Activated T-cell treated with anti-CD3 and anti-CD28 coated beads, Interleukin-2, amount 50 U/mL, for 72 hours (primary cell): ENCODE data around the gene ABCC11. TPM values are rescaled to one million over a fixed set of nuclear protein-coding genes. Genes with fewer than 3 reads are reported as not detected.

Experiments used
- ATAC-seq, 2 donors: fragments of 150-1000 bp; cut with Tn5 transposase; replicated peaks in 1 of 2; 2 replicates each; pipeline ENCODE4 v1.10.0; 2021; ENCODE audit warnings: moderate library complexity in 2 of 2, mild to moderate bottlenecking in 1 of 2
- DNase-seq, 2 donors: peaks; one replicate each; pipeline ENCODE4 v3.0.0; 2021 to 2022; ENCODE audit warnings: mixed read lengths in 1 of 2
- H3K27ac Mint-ChIP-seq: one replicate; pipeline ENCODE4 v1.8.0; 2022; ENCODE audit warnings: mild to moderate bottlenecking, moderate library complexity, mixed read lengths
- H3K27me3 Mint-ChIP-seq: one replicate; pipeline ENCODE4 v1.8.0; 2022; ENCODE audit warnings: low read depth, mixed read lengths
- H3K36me3 Mint-ChIP-seq, 2 donors: one replicate each; pipeline ENCODE4 v1.8.0; 2022; ENCODE audit warnings: mixed read lengths in 2 of 2, mild to moderate bottlenecking in 1 of 2; ENCODE audit not compliant: insufficient read depth in 2 of 2
- H3K4me1 Mint-ChIP-seq: one replicate; pipeline ENCODE4 v1.8.0; 2022; ENCODE audit warnings: low read depth, mixed read lengths
- H3K4me3 Mint-ChIP-seq, 2 donors: one replicate each; pipeline ENCODE4 v1.8.0; 2022; ENCODE audit warnings: mild to moderate bottlenecking in 2 of 2, mixed read lengths in 2 of 2, moderate library complexity in 2 of 2
- H3K9me3 Mint-ChIP-seq, 2 donors: one replicate each; pipeline ENCODE4 v1.8.0; 2022; ENCODE audit warnings: mixed read lengths in 2 of 2
- total RNA-seq, 2 donors: library from RNA; stranded (reverse); gene quantifications; one replicate each; pipeline ENCODE4 v1.2.3, GENCODE V29; 2022

The ABCC11 gene
- total RNA-seq, 2 donors from 2014 or later = 0.07 to 0.17 TPM

GRCh38 chr16:48236286-48236685 is 11.1 kb downstream of the ABCC11 start:
- no peak overlapping the region for H3K27ac Mint-ChIP-seq
- no peaks in the 10 kb centered on the region for H3K27me3 Mint-ChIP-seq
- H3K9me3 Mint-ChIP-seq = peaks cover 5% of the 10 kb centered on the region in 2 donors
- ATAC-seq = no peak
- no peak for DNase-seq
- no peak overlapping the region for H3K4me3 Mint-ChIP-seq
- H3K36me3 Mint-ChIP-seq = peaks cover 0 to 4% of the 10 kb centered on the region in 2 donors
- peaks cover 19% of the 10 kb centered on the region for H3K4me1 Mint-ChIP-seq

GRCh38 chr16:48235556-48236136 is 11.7 kb downstream of the ABCC11 start:
- Mint-ChIP-seq H3K4me1 (peaks cover 19% of the 10 kb centered on the region), H3K27me3 (no peaks in the 10 kb centered on the region), H3K36me3 (peaks cover 0 to 4% of the 10 kb centered on the region in 2 donors), H3K4me3 (no peak overlapping the region), H3K9me3 (peaks cover 3 to 5% of the 10 kb centered on the region in 2 donors), H3K27ac (no peak overlapping the region)
- no peak for ATAC-seq
- DNase-seq = no peak

GRCh38 chr16:48235058-48235555 is 12.2 kb downstream of the ABCC11 start:
- Mint-ChIP-seq H3K27me3 (no peaks in the 10 kb centered on the region), H3K4me1 (peaks cover 19% of the 10 kb centered on the region), H3K27ac (no peak overlapping the region), H3K36me3 (peaks cover 0 to 3% of the 10 kb centered on the region in 2 donors), H3K9me3 (peaks cover under 1 to 4% of the 10 kb centered on the region in 2 donors), H3K4me3 (no peak overlapping the region)
- ATAC-seq (no peak), DNase-seq (no peak)

- Mint-ChIP-seq H3K9me3 (no peaks in the 10 kb centered on the region), H3K4me3 (no peak overlapping the region), H3K36me3 (no peaks in the 10 kb centered on the region)
Measured at GRCh38 chr16:48234630-48235029, 12.7 kb downstream of the ABCC11 start.

GRCh38 chr16:48232493-48233040 is 14.8 kb downstream of the ABCC11 start:
- no peaks in the 10 kb centered on the region for H3K9me3 Mint-ChIP-seq
- H3K27me3 Mint-ChIP-seq = no peaks in the 10 kb centered on the region
- H3K36me3 Mint-ChIP-seq = no peaks in the 10 kb centered on the region
- peak overlapping the region; percentile 96 for H3K27ac Mint-ChIP-seq
- peak; percentile 70 to 86 for ATAC-seq
- H3K4me3 Mint-ChIP-seq = peak overlapping the region; percentile 72
- DNase-seq = peak in 1 of 2 donors; percentile 12
- H3K4me1 Mint-ChIP-seq = peaks cover 19% of the 10 kb centered on the region

More at GRCh38 chr16:48234630-48235029, 12.7 kb downstream of the ABCC11 start:
- Mint-ChIP-seq H3K27me3 (no peaks in the 10 kb centered on the region), H3K4me1 (peaks cover 19% of the 10 kb centered on the region), H3K27ac (no peak overlapping the region)
- DNase-seq (no peak), ATAC-seq (no peak)

- H3K9me3 Mint-ChIP-seq = no peaks in the 10 kb centered on the region
- no peaks in the 10 kb centered on the region for H3K27me3 Mint-ChIP-seq
- DNase-seq (peak; percentile 62), ATAC-seq (peak; percentile 79 to 81)
- peaks cover 19% of the 10 kb centered on the region for H3K4me1 Mint-ChIP-seq
- no peaks in the 10 kb centered on the region for H3K36me3 Mint-ChIP-seq
- H3K27ac Mint-ChIP-seq = peak overlapping the region; percentile 96
- peak overlapping the region; percentile 72 for H3K4me3 Mint-ChIP-seq
Measured at GRCh38 chr16:48231727-48232492, 15.4 kb downstream of the ABCC11 start.

GRCh38 chr16:48225456-48225855 is 21.9 kb downstream of the ABCC11 start:
- ATAC-seq (no peak), DNase-seq (no peak)
- Mint-ChIP-seq H3K27me3 (no peaks in the 10 kb centered on the region), H3K9me3 (no peaks in the 10 kb centered on the region), H3K27ac (no peak overlapping the region), H3K4me3 (no peak overlapping the region), H3K4me1 (no peaks in the 10 kb centered on the region), H3K36me3 (no peaks in the 10 kb centered on the region)

GRCh38 chr16:48223490-48223889 is 23.8 kb downstream of the ABCC11 start:
- Mint-ChIP-seq H3K9me3 (peaks cover 2 to 3% of the 10 kb centered on the region in 2 donors), H3K36me3 (peaks cover 0 to 2% of the 10 kb centered on the region in 2 donors), H3K4me3 (no peak overlapping the region), H3K27ac (no peak overlapping the region), H3K4me1 (no peaks in the 10 kb centered on the region), H3K27me3 (no peaks in the 10 kb centered on the region)
- ATAC-seq (no peak), DNase-seq (no peak)

GRCh38 chr16:48220891-48221290 is 26.4 kb downstream of the ABCC11 start:
- Mint-ChIP-seq H3K4me1 (no peaks in the 10 kb centered on the region), H3K27me3 (no peaks in the 10 kb centered on the region), H3K36me3 (peaks cover 0 to 2% of the 10 kb centered on the region in 2 donors), H3K4me3 (no peak overlapping the region), H3K27ac (no peak overlapping the region), H3K9me3 (peaks cover 2 to 3% of the 10 kb centered on the region in 2 donors)
- no peak for DNase-seq
- ATAC-seq = no peak

- no peak for DNase-seq
- H3K27ac Mint-ChIP-seq = no peak overlapping the region
- ATAC-seq = no peak
Measured at GRCh38 chr16:48218473-48218872, 28.9 kb downstream of the ABCC11 start.

GRCh38 chr16:48217708-48218107 is 29.6 kb downstream of the ABCC11 start:
- no peak for DNase-seq
- H3K27me3 Mint-ChIP-seq = no peaks in the 10 kb centered on the region
- no peak for ATAC-seq
- H3K36me3 Mint-ChIP-seq = peaks cover 0 to 2% of the 10 kb centered on the region in 2 donors
- H3K27ac Mint-ChIP-seq = no peak overlapping the region
- no peak overlapping the region for H3K4me3 Mint-ChIP-seq
- H3K4me1 Mint-ChIP-seq = no peaks in the 10 kb centered on the region
- H3K9me3 Mint-ChIP-seq = peaks cover 2 to 3% of the 10 kb centered on the region in 2 donors

More at GRCh38 chr16:48218473-48218872, 28.9 kb downstream of the ABCC11 start:
- Mint-ChIP-seq H3K4me3 (no peak overlapping the region), H3K4me1 (no peaks in the 10 kb centered on the region), H3K36me3 (peaks cover 0 to 2% of the 10 kb centered on the region in 2 donors), H3K27me3 (no peaks in the 10 kb centered on the region), H3K9me3 (peaks cover 2 to 3% of the 10 kb centered on the region in 2 donors)

- H3K9me3 Mint-ChIP-seq = peaks cover 2 to 3% of the 10 kb centered on the region in 2 donors
- H3K4me3 Mint-ChIP-seq = no peak overlapping the region
- DNase-seq = no peak
- H3K36me3 Mint-ChIP-seq = peaks cover 0 to 2% of the 10 kb centered on the region in 2 donors
- ATAC-seq = no peak
- H3K27ac Mint-ChIP-seq = no peak overlapping the region
- H3K4me1 Mint-ChIP-seq = no peaks in the 10 kb centered on the region
- no peaks in the 10 kb centered on the region for H3K27me3 Mint-ChIP-seq
Measured at GRCh38 chr16:48215738-48216137, 31.6 kb downstream of the ABCC11 start.

GRCh38 chr16:48212033-48212432 is 35.3 kb downstream of the ABCC11 start:
- no peaks in the 10 kb centered on the region for H3K9me3 Mint-ChIP-seq
- H3K4me3 Mint-ChIP-seq = no peak overlapping the region
- H3K4me1 Mint-ChIP-seq = no peaks in the 10 kb centered on the region
- H3K36me3 Mint-ChIP-seq = no peaks in the 10 kb centered on the region
- peaks cover 15% of the 10 kb centered on the region for H3K27me3 Mint-ChIP-seq
- no peak for ATAC-seq
- H3K27ac Mint-ChIP-seq = no peak overlapping the region
- no peak for DNase-seq
